ENCODE data around the gene GSTO2.

The GSTO2 gene

GRCh38 chr10:104309980-104310978 lies 41.3 kb downstream of the GSTO2 start:
- DNase-seq: no peak

- no peak for DNase-seq
Observed at GRCh38 chr10:104311184-104311720, 42.3 kb downstream of the GSTO2 start.

- DNase-seq: no peak
Observed at GRCh38 chr10:104314591-104315485, 45.9 kb downstream of the GSTO2 start.

GRCh38 chr10:104315486-104315921 lies 46.5 kb downstream of the GSTO2 start:
- no peak for DNase-seq

GRCh38 chr10:104316321-104317099 lies 47.5 kb downstream of the GSTO2 start:
- DNase-seq: no peak

- no peak for DNase-seq
Observed at GRCh38 chr10:104317269-104317710, 48.3 kb downstream of the GSTO2 start.

- no peak for DNase-seq
Observed at GRCh38 chr10:104317726-104318299, 48.8 kb downstream of the GSTO2 start.

- DNase-seq: no peak
Observed at GRCh38 chr10:104318326-104318725, 49.3 kb downstream of the GSTO2 start.

GRCh38 chr10:104318810-104319741 lies 50.1 kb downstream of the GSTO2 start:
- no peak for DNase-seq

GRCh38 chr10:104321226-104321625 lies 52.2 kb downstream of the GSTO2 start:
- no peak for DNase-seq

GRCh38 chr10:104321725-104322415 lies 52.9 kb downstream of the GSTO2 start:
- no peak for DNase-seq

GRCh38 chr10:104322416-104322782 lies 53.4 kb downstream of the GSTO2 start:
- DNase-seq: no peak

GRCh38 chr10:104323085-104323484 lies 54.1 kb downstream of the GSTO2 start:
- DNase-seq: no peak

- no peak for DNase-seq
Observed at GRCh38 chr10:104323760-104324201, 54.8 kb downstream of the GSTO2 start.

- no peak for DNase-seq
Observed at GRCh38 chr10:104324221-104324686, 55.3 kb downstream of the GSTO2 start.

GRCh38 chr10:104324931-104325330 lies 55.9 kb downstream of the GSTO2 start:
- DNase-seq: no peak

GRCh38 chr10:104325436-104326435 lies 56.8 kb downstream of the GSTO2 start:
- no peak for DNase-seq

GRCh38 chr10:104326991-104327610 lies 58.1 kb downstream of the GSTO2 start:
- no peak for DNase-seq
